GM18498 (cell line): ENCODE data around the gene RAPGEF3.

Experiments
- ATAC-seq: cut with Tn5 transposase; IDR thresholded peaks from one replicate; pipeline ENCODE4 v1.9.1; 2021; ENCODE audit warnings: mild to moderate bottlenecking, moderate library complexity; ENCODE audit not compliant: unreplicated experiment

RAPGEF3 gene

DNA sequence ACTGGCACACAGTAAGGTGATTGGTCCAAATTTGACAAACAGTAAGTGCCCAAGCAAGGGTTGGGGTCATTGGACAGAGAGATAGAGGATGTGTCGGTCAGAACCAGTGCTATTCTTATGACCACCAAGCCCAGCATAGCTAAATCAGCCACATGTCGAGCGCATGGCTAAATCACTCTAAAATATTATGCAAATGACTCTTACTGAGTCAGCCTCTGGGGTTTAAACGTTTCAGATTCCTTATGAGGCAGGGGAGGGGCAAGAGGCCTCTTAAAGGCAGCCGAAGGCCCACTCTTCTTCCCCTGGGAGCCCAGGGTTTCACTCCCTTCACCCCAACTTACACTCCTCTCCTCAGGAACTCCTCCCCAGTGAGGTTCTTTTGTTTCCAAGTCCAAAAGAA, 32.8 kb downstream of the RAPGEF3 start:
- ATAC-seq: peak; percentile 85

DNA sequence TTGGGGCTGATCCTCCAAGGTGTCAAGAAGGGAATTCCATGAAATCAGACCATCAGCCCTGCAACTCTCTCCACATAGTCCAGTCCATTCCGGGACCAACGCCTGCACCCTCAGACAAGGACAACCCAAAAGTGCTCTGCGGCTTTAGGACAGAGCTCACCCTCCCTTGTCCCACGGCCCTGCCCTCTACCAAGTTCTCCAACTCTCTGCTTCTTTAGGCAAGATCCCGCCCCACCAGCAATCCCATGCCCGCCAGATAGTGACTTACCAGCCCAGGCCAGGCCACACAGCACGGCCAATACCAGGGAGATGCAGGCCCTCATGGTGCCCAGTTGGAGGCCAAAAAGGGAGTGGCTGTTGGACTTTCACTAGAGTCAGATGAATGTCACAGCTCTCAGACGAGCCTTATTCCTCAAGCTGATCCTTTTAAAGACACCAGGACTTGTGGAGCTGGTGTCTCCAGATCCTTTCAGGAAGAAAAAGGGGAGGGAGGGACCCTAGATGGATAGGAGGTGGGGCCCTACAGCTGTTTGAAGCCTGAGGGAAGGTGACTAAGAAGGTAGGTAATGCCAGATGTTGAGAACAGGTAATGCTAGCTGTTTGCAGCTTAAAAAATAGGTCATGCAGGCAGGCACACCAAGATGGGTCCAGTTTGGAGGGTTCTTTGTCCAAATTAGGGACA, 33.4 kb downstream of the RAPGEF3 start, which contains the start of gene ENDOU:
Gene ENDOU (minus strand): TSS at position 400 of the 682 bp plus-strand sequence. CDS start 77 bp downstream, at position 323.
- no peak for ATAC-seq

DNA sequence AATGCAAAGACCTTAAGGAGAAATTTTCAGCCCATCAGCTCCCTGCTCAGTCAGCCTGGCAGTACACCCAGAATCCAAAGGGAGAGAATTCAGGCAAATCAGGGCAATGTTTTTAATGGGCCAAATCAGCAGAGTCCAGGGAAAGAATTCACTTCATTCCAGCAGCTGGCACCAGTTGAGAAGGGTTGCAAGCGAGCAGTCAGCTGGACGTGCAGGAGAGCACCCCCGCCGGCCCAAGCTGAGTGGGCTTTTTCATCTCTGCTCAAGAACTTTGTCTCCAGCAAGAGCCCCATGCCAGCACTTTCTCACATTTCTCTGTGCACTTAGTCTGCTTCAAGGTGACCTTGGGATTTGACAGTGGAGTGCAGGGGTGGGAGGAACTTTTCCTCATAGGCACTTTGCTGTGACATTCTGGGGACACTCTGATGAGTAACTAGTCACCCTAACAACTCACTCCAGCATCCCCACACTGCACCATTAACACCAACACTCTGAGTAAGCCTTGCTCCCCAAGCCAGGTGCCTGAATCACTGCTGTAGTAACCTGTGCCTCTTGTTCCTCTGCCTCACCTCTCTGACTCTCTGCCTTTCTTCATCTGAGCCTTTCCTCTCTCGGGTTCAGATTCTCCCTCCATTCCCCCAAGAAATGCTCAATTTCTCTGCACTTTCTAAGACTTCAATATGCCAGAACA, 35.6 kb downstream of the RAPGEF3 start:
- no peak for ATAC-seq

DNA sequence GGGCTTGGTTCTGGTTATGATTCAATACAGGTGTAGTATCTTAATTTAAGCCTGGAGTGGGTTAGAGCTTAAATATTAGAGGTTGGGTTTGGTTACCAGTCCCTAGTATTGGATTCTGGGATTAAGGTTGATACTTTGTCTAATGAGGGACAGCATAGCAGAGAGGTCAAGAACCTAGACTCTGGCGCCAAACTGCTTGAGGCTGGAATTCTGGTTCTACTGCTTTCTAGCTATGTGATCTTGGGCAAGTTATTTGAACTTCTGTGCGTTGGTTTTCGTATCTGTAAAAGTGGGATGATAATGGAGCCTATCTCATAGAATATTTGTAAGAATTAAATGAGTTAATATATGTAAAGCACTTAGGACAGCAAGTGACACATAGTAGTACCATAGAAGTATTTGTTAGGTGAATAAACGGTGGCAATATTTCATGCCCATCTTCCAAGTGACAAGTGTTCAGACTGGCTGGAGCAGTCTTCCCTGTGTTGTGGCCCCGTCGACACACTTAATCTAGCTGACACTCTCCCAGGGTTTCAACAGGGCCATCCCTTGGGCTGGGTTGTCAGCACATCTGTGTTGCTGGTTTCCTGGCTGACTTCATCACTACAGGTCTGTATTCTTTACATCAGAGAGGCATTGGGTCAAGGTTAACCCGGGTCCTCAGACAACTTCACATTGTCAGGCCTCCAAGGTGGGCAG, 36.4 kb downstream of the RAPGEF3 start:
- no peak for ATAC-seq

DNA sequence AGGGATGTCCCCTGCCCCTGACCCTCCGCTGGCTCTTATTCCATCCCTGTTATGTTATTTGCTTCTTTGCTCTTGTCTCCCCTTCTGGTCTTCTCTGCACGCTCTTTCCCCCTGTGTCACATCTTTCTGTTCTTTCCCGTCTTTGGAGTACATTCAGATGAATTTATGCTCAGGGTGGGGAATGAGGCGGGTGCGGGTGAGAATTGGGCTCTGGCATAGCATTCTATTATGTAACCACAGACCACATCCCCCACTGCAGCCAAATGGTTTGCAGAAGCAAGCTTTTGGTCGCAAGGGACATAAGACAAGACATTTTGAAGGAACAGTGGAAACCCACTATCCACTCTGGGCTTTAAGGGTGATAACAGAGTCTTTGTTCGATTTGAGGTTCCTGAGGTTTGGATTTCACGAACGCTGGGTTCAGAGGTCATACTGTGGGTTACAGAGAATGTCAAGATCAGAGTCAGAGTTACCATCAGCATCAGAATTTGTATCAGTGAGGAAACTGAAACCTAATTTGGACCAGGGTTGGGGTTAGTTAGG, 37.2 kb downstream of the RAPGEF3 start:
- ATAC-seq: no peak

DNA sequence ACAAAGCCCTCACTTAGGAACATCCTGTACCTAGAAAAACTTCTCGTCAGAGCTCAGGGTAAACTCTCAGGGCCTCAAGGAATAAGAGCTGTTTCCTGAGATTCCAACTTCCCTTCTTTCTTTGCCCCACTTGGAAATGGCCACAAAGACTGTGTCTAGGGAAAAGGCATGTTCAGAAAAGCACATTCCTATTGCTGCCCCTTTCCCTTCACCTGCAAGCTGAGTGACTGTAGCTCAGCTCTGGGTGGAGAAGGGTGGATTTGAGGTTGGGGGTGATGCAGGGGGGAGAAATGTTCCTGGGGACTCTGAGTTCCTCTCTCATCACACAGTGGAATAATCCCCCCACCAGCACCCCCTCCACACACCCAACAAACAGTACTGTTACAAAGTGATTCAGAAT, 40.1 kb downstream of the RAPGEF3 start:
- no peak for ATAC-seq

DNA sequence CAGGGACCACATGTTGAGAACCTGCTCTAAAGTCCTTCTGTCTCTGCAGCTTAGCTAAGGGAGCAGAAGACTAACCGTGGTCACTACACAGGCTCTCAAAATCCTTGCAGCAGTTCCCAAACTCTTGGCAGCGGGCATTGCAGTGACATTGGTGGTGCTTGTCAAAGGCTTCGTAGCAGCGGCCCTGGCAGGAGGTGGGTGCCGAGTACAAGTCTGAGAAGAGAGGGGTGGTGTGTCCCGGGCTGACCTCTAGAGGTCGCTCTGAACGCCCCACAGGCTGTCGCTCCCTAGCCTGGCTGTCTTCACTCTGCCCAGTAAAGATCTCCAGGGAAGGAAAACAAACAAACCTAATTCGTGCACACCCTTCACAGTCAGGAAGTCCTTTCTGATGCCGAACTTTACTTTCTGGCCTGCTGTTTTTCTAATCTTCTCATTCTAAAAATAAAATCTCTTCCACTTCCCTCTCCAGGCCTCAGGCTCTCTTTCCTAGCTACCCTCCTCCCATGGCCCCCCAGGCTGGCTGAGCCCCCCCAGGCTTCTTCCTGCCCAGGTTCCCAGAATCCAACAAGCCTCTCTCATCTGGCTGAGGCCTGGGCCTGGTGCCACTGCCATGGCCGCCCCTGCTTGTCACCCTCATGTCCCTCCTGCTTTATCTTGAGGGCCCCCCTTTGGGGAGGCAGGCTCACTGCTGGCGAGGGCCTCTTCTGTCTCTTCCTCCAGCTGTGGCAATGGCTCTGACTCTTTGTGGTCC, 41.1 kb downstream of the RAPGEF3 start:
- ATAC-seq: no peak

DNA sequence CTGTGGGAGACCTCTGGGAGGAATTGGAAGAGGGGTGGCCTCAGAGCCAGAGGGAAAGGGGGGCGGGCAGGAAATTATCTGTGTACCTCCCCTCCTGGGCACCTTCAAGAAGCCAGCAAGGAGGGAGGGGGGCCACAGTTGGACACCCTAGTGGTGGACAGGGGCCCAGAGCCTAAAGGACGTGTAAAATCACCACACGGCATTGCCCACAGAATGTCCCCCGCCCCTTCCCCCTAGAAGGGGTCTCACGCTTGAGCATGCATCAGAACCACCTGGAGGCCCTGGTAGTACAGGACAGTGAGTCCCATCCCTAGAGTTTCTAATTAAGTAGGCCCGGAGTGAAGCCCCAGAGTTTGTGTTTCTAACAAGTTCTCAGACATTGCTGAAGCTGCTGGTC, 41.6 kb downstream of the RAPGEF3 start:
- no peak for ATAC-seq

DNA sequence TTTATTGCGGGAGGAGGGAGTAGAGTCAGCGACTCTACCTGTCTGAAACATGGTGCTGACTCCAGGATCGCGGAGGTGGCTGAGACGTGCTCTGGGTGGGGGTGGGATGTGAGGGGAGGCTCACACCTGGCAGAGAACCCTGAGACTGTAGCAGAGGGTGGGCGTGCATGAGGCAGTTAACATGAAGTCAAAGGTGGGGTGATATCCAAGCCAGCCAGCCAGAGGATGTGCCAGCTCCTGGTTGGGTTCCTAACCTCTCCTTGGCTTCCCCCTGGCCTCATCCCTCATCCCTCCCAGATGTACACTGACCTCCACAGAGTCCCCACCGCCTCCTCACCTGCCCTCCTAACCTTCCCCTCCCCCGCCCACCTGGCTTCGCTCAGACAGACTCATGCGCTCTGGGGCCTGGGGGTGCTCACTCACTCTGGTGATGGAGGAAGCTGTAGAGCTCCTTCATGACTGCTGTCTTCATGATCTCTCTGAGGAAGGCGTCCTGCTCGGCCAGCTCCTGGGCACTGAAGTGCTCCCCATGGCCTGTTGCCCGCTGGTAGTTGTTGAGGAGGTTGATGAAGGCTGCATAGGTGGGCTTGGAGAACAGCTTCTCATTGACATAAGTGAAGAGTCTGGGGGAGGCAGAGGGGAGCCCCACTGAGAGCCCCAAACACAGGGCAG, 42.7 kb downstream of the RAPGEF3 start:
- ATAC-seq: no peak

DNA sequence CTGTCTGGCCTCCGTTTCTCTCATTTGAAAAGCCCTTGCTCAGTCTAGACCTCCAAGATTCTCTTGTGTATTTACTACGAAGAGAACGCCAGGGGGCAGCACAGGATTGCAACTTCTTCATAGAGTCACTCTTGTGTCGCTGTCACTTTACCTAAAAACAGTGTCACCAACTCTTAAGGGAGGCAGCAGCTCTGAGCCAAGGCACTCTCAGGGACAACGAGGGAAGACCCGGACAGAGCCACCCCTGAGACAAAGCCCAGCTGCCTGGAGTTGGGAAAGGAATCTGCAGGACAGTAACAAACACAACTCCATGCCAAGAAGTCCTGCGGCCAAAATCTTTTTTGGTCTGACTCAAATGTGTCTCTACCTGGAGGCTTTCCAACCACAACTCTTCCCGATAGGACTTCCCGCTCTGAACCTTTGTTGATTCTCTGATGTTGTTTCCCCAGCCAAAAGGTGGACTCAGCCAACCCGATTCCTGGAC, 43.2 kb downstream of the RAPGEF3 start:
- ATAC-seq: peak; percentile 79

DNA sequence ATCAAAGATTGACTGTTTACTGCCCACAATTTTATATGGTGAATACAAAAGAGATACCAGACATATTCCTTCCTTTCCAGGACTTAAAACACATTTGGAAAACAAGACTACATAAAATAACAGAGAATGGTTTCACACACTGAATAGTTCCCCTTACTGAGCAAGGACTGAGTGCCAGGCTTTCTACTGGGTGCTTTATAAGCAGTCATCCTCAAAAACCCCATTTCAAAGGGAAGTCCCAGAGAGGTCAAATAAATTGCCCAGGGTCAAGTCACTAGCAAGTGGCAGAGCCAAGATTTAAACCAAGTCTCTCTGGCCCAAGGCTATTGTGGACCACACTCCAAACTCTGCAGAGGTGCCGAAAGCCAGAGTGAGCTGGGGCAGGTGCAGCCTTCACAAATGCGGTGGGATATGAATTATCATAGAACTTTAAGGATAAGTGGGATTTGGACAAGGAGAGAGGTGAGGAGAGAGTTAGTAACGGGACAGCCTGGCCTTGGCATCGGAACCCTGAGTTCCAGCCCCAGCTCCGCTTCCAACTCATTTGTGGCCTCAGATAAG, 43.8 kb downstream of the RAPGEF3 start:
- ATAC-seq: peak; percentile 15

DNA sequence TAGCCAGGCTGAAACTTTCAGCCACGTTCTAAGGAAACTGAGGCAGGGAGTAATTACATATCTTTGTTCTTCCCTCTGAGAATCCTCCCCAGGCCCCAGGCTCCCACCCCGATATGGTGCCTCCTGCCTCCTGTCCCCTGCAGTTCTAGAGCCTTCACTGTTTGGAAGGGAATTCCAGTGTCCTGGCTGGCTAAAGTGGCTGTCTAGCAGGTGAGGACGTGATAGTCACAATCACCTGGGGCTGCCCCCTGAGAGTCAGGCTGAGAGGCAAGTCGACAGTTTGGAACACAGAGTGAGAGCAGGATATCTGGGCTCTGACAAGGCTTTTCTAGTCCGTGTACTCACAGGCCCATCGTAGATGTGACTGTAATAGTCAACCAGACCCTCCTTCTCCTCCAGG, 46.5 kb downstream of the RAPGEF3 start:
- ATAC-seq: no peak

DNA sequence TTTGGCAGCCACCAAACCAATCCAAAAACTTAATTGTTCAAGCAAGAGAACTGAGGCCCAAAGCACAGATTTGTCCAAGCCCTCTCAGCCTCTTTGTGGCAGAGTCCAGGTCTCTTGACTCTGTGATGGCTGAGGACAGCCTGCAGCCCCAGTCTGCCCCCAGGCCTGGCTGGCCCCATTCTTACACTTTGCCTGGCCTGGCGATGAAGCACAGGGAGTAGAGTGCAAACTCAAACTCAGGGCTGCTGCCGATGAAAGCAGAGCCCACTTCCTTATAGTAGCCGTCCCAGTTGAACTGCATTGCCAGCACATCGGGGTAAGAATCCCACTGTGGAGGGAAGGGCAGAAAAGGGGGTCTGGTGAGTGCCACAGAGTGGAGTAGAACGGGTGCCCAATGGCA, 47.2 kb downstream of the RAPGEF3 start:
- no peak for ATAC-seq

DNA sequence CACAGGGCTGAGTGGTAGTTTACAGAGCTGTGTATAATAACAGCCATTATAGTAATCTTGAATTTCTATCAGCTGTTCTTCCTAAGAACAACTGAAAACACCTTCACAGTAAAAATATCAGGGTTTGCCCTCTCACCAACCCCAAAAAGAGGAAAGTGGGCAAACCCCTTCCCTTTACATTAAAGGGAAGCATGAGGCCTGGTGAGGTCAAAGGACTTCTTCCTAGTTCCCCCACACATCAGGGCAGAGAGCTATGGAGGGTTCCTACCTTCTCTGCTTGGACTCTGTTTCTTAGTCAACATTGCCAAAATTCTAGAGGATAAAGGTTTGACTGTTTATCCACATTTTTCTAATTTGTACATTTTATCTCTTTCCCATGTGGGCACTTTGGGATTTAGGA, 48.4 kb downstream of the RAPGEF3 start:
- no peak for ATAC-seq

DNA sequence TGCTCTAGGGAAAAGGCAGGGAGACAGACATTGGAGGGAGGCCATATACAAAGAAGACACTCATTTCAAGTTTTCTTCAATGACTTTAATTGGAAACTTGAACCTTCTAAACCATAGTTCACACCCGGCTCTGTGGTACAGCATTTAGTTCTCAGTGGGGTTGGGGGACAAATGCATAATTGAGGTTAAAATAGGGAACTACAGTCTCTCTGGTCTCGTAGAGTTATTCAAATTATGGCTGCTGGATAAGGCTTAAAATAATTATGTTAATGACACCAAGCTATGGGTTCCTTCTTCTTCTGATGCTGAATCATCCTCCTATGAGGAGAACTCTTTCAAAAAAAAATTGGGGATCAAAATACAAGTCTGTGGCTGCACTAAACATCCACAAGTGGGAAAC, 49.0 kb downstream of the RAPGEF3 start:
- no peak for ATAC-seq

DNA sequence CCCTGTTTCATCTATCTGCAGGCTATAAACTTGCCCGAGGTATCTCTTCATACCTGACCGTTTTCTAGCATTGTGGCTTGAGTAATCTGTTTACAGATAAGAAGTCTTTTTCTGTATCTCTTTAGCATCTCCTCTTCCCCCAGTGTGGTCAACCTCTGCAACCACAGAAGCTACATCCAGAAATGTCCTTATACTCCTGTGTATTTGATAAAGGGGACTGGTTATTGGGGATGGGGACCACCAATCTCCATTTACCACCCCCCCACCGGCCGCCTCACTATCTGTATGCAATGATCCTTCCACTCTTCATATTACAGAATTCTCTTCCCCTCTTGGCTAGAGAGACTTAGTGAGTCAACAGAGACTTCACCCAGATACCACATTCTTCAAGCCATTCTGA, 49.4 kb downstream of the RAPGEF3 start:
- ATAC-seq: no peak

DNA sequence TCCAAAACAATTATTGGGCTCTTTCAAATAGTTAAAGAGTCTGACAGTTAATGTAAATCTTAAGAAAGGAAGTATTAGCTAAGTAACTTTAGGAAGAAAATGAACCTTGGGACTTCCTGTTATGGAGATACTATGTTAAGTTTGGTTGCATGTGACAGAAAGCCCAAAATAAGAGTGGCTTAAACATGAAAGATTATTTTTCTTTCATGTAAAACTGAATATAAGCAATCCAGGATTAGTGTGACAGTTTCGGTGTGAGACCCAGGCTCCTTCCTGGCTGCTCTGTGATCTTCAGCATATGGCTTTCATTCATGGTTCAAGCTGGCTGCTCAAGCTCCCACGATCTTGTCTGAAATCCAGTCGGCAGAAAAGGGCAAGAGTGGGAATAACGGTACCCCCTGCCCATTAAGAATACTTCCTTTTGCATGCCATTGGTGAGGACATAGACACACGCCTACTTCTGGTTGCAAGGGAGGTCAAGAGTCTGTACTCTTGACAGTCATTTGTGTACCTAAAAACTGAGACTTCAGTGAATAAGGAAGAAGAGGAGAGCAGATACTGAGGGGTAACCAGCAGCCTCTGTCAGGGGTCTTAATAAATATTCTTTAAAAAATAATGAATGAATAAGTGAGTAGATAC, 50.7 kb downstream of the RAPGEF3 start:
- no peak for ATAC-seq

DNA sequence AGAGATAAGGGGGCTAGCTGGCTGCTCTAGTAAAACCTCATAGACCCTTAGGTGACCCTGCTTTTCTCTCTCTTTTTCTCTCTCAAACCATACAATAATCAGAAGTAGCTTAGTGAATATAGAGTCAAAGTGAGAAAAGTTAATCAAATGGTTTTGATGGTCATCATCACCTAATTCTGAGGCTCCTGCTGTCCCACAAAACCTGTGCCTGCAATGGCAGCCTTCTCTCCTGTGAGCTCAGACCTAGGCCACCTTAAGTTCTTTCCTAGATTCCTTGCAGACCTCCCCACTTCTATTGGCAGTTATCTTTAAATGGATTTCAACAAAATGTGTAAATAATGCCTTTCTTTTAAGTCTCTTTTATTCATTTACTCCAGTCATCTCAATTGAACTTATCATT, 51.3 kb downstream of the RAPGEF3 start:
- ATAC-seq: no peak

DNA sequence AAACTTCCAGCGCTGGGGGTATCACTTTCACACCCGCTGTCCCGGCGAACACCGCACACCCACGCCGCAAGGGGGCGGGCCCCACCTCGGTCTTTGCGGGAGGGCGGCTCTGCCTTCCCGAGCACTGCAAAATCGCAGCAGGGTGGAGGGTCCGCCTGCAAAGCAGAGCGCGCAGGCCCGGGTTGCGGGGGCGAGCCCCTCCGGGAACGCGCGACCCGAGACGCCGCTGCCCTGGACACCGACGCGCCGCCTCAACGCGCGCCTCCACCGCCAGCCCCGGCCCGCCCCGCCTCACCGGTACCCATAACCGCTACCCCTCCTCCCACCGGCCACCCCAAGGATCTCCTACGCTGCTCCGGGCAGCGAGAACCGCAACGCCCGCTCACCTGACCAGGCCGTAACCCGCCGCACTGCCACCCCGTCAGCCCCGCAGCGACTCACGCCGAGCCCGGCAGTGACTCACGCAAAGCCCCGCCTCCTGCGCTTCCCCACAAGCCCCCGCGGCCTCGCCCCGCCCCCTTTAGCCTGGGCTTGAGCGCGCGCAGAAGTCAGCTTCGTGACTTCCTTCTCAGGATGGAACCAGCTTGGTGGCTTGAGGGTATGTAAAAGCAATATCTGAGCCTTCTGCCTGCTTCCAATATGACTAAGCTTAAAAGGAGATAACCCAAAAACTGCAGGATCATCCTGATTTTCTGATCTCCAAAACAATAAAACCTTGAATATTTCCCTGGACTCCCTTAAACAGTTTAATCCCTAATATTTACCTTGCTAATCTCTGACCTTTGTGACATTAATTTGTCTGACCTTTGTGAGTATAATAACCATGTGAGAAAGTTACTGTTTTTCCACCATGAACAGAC, 52.9 kb downstream of the RAPGEF3 start, which contains the start of gene RPAP3:
Gene RPAP3 (minus strand): TSS at position 465 of the 860 bp plus-strand sequence. CDS start 3,190 bp downstream, outside the sequence.
- ATAC-seq: peak; percentile 83
